GM23338 (cell line): ENCODE results near the gene ARSI. TPM values are rescaled to one million over a fixed set of nuclear protein-coding genes. Genes with fewer than 3 reads are reported as not detected.

Experiments
- ATAC-seq: fragments of 200-7000 bp; cut with Tn5 transposase; 3 replicates; pipeline ENCODE4 v1.9.1; 2020
- DNase-seq: peaks from one replicate; pipeline ENCODE4 v3.0.0-alpha.2; 2015; ENCODE audit warnings: low spot score
- H2AFZ ChIP-seq: fragments of 200-600 bp; sonication (generic); 2 replicates; pipeline ENCODE4 v1.8.0; 2016; ENCODE audit warnings: antibody characterized with exemption, mild to moderate bottlenecking, moderate library complexity
- H3F3A ChIP-seq: fragments of 200-600 bp; sonication (generic); replicated peaks from 2 replicates; pipeline ENCODE4 v1.8.0; 2017; ENCODE audit warnings: antibody characterized with exemption, mixed run types, low read depth
- H3K27ac ChIP-seq: fragments of 200-600 bp; sonication (generic); 2 replicates; pipeline ENCODE4 v1.6.1; 2016; ENCODE audit warnings: low read depth
- H3K27me3 ChIP-seq: fragments of 200-600 bp; sonication (generic); 2 replicates; pipeline ENCODE4 v1.8.0; 2016; ENCODE audit warnings: mild to moderate bottlenecking, mixed run types, moderate library complexity; ENCODE audit not compliant: insufficient read depth
- H3K36me3 ChIP-seq: fragments of 200-600 bp; sonication (generic); 2 replicates; pipeline ENCODE4 v1.8.0; 2016; ENCODE audit warnings: mild to moderate bottlenecking; ENCODE audit not compliant: insufficient read depth
- H3K4me1 ChIP-seq: fragments of 200-600 bp; sonication (generic); 2 replicates; pipeline ENCODE4 v1.8.0; 2016; ENCODE audit warnings: mild to moderate bottlenecking, moderate library complexity; ENCODE audit not compliant: insufficient read depth
- H3K4me2 ChIP-seq: fragments of 200-600 bp; sonication (generic); 2 replicates; pipeline ENCODE4 v1.7.1; 2017; ENCODE audit warnings: mixed run types
- H3K4me3 ChIP-seq: fragments of 200-600 bp; sonication (generic); 2 replicates; pipeline ENCODE4 v1.6.1; 2016; ENCODE audit warnings: mixed run types
- H3K79me2 ChIP-seq: fragments of 200-600 bp; sonication (generic); replicated peaks from 2 replicates; pipeline ENCODE4 v1.8.0; 2017; ENCODE audit warnings: mild to moderate bottlenecking; ENCODE audit not compliant: insufficient read depth
- H3K9me2 ChIP-seq: fragments of 200-600 bp; sonication (generic); 2 replicates; pipeline ENCODE4 v1.8.0; 2017; ENCODE audit not compliant: insufficient read depth
- H4K20me1 ChIP-seq: fragments of 200-600 bp; sonication (generic); replicated peaks from 2 replicates; pipeline ENCODE4 v1.8.0; 2017; ENCODE audit warnings: mild to moderate bottlenecking; ENCODE audit not compliant: insufficient read depth
- H3K27ac Mint-ChIP-seq: 2 replicates; pipeline ENCODE4 v1.8.0; 2020; ENCODE audit warnings: inconsistent platforms, mild to moderate bottlenecking, moderate library complexity, mixed read lengths
- H3K27me3 Mint-ChIP-seq: 3 replicates; pipeline ENCODE4 v1.8.0; 2022; ENCODE audit warnings: low read depth, mild to moderate bottlenecking, moderate library complexity, mixed read lengths, inconsistent platforms; ENCODE audit not compliant: insufficient read depth, poor library complexity
- H3K36me3 Mint-ChIP-seq: 3 replicates; pipeline ENCODE4 v1.8.0; 2021; ENCODE audit warnings: low read depth, mild to moderate bottlenecking, inconsistent platforms, moderate library complexity, mixed read lengths
- H3K4me1 Mint-ChIP-seq: 3 replicates; pipeline ENCODE4 v1.8.0; 2020; ENCODE audit warnings: mild to moderate bottlenecking, inconsistent platforms, mixed read lengths
- H3K4me3 Mint-ChIP-seq: 3 replicates; pipeline ENCODE4 v1.8.0; 2021; ENCODE audit warnings: moderate library complexity, mild to moderate bottlenecking, inconsistent platforms, mixed read lengths
- H3K9me3 Mint-ChIP-seq: 3 replicates; pipeline ENCODE4 v1.8.0; 2020; ENCODE audit warnings: moderate library complexity, mild to moderate bottlenecking, inconsistent platforms, mixed read lengths
- CREB1 ChIP-seq: fragments of 250-450 bp; sonication (Bioruptor Pico); IDR thresholded peaks from 2 replicates; pipeline ENCODE4 v1.5.0; 2020; ENCODE audit warnings: low read depth, mild to moderate bottlenecking, moderate library complexity
- EZH2 ChIP-seq: fragments of 200-600 bp; sonication (generic); IDR thresholded peaks from one replicate; pipeline ENCODE4 v1.8.0; 2017; ENCODE audit warnings: antibody characterized with exemption, mild to moderate bottlenecking, low read depth; ENCODE audit not compliant: unreplicated experiment
- JUNB ChIP-seq: IDR thresholded peaks from one replicate; pipeline ENCODE4 v1.6.1; 2016; ENCODE audit warnings: antibody characterized with exemption; ENCODE audit not compliant: unreplicated experiment
- NANOG ChIP-seq: IDR thresholded peaks from 2 replicates; pipeline ENCODE4 v1.6.1; 2016; ENCODE audit warnings: antibody characterized with exemption, borderline replicate concordance
- POLR2AphosphoS5 ChIP-seq: IDR thresholded peaks from 2 replicates; pipeline ENCODE4 v1.6.1; 2016; ENCODE audit warnings: antibody characterized with exemption, low read depth
- STAT1 ChIP-seq: IDR thresholded peaks from one replicate; pipeline ENCODE4 v1.6.1; 2016; ENCODE audit warnings: antibody characterized with exemption; ENCODE audit not compliant: unreplicated experiment
- ZNF331 ChIP-seq: fragments of 250-450 bp; sonication (Bioruptor Pico); IDR thresholded peaks from 2 replicates; pipeline ENCODE4 v1.5.0; 2020; ENCODE audit warnings: low read depth, mild to moderate bottlenecking, moderate library complexity
- polyA plus RNA-seq: library from polyadenylated mRNA; unstranded; fragments of >200 nt; fragmentation: Nextera tagmentation; extraction: Ambion mirVana; gene quantifications from 2 replicates; pipeline ENCODE4 v1.2.1, GENCODE V29; 2016
- total RNA-seq: library from RNA; depleted of rRNA; stranded (reverse); fragments of >200 nt; shearing (Covaris generic); gene quantifications from 2 replicates; pipeline ENCODE4 v1.2.3, GENCODE V29; 2014
- TF ChIP-seq, protein P1 (sequence below): IDR thresholded peaks from one replicate; pipeline ENCODE4 v1.6.1; 2018; ENCODE audit warnings: antibody characterized with exemption; ENCODE audit not compliant: unreplicated experiment
- TF ChIP-seq, protein P2 (sequence below): IDR thresholded peaks from 2 replicates; pipeline ENCODE4 v1.6.1; 2016; ENCODE audit warnings: antibody characterized with exemption
- TF ChIP-seq, protein P3 (sequence below), 2 experiments: fragments of 200-600 bp in 1 of 2; sonication (generic) in 1 of 2; conservative IDR thresholded peaks; 2 replicates each; pipeline versions ENCODE4 v1.5.1 to v1.6.1; 2016 to 2017; ENCODE audit warnings: antibody characterized with exemption in 2 of 2, low read depth in 2 of 2, mild to moderate bottlenecking in 2 of 2, moderate library complexity in 1 of 2
- TF ChIP-seq, protein P4 (sequence below): fragments of 250-450 bp; sonication (Bioruptor Pico); IDR thresholded peaks from 2 replicates; pipeline ENCODE4 v1.5.0; 2020; ENCODE audit warnings: mild to moderate bottlenecking, moderate library complexity

ARSI gene
- total and polyA plus RNA-seq, 2 experiments from 2014 or later = 0.99 to 6.9 TPM

DNA sequence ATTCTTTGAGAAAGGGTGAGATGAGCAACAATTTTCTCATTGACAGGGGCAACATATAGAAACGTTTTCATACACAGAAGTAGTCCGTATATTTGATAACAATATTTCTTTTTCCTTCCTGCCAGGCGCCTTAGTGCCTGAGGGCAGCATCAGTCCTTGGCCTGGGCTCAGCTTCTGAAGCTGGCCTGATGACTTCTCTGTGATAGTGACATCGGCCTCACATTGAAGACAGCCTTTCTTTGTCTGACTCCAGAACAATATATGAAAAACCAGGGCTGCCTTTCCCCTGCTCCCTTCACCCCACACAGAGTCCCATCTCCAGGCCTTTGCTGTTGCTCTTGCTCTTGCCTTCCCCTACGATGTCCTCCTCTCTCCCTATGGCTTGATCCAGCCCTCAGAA lies 30.7 kb upstream of the ARSI start:
- Mint-ChIP-seq H3K9me3 (no peaks in the 10 kb centered on the region), H3K27ac (no peak overlapping the region), H3K27me3 (no peaks in the 10 kb centered on the region), H3K4me1 (peaks cover 10% of the 10 kb centered on the region; the same call in 2 of the 3 replicates), H3K36me3 (no peaks in the 10 kb centered on the region), H3K4me3 (no peak overlapping the region)
- no peaks in the 10 kb centered on the region for H3K79me2 ChIP-seq
- ATAC-seq = no peak
- no peaks in the 10 kb centered on the region for H3K36me3 ChIP-seq
- DNase-seq = no peak
- no peak for TF ChIP-seq STAT1
- TF ChIP-seq, protein P1, sequence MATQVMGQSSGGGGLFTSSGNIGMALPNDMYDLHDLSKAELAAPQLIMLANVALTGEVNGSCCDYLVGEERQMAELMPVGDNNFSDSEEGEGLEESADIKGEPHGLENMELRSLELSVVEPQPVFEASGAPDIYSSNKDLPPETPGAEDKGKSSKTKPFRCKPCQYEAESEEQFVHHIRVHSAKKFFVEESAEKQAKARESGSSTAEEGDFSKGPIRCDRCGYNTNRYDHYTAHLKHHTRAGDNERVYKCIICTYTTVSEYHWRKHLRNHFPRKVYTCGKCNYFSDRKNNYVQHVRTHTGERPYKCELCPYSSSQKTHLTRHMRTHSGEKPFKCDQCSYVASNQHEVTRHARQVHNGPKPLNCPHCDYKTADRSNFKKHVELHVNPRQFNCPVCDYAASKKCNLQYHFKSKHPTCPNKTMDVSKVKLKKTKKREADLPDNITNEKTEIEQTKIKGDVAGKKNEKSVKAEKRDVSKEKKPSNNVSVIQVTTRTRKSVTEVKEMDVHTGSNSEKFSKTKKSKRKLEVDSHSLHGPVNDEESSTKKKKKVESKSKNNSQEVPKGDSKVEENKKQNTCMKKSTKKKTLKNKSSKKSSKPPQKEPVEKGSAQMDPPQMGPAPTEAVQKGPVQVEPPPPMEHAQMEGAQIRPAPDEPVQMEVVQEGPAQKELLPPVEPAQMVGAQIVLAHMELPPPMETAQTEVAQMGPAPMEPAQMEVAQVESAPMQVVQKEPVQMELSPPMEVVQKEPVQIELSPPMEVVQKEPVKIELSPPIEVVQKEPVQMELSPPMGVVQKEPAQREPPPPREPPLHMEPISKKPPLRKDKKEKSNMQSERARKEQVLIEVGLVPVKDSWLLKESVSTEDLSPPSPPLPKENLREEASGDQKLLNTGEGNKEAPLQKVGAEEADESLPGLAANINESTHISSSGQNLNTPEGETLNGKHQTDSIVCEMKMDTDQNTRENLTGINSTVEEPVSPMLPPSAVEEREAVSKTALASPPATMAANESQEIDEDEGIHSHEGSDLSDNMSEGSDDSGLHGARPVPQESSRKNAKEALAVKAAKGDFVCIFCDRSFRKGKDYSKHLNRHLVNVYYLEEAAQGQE = no peak
- TF ChIP-seq ZNF331 = no peak
- TF ChIP-seq, protein P2, sequence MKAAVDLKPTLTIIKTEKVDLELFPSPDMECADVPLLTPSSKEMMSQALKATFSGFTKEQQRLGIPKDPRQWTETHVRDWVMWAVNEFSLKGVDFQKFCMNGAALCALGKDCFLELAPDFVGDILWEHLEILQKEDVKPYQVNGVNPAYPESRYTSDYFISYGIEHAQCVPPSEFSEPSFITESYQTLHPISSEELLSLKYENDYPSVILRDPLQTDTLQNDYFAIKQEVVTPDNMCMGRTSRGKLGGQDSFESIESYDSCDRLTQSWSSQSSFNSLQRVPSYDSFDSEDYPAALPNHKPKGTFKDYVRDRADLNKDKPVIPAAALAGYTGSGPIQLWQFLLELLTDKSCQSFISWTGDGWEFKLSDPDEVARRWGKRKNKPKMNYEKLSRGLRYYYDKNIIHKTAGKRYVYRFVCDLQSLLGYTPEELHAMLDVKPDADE = no peak
- no peak for TF ChIP-seq JUNB
- TF ChIP-seq POLR2AphosphoS5 = no peak
- TF ChIP-seq EZH2 = no peak
- TF ChIP-seq, protein P3, sequence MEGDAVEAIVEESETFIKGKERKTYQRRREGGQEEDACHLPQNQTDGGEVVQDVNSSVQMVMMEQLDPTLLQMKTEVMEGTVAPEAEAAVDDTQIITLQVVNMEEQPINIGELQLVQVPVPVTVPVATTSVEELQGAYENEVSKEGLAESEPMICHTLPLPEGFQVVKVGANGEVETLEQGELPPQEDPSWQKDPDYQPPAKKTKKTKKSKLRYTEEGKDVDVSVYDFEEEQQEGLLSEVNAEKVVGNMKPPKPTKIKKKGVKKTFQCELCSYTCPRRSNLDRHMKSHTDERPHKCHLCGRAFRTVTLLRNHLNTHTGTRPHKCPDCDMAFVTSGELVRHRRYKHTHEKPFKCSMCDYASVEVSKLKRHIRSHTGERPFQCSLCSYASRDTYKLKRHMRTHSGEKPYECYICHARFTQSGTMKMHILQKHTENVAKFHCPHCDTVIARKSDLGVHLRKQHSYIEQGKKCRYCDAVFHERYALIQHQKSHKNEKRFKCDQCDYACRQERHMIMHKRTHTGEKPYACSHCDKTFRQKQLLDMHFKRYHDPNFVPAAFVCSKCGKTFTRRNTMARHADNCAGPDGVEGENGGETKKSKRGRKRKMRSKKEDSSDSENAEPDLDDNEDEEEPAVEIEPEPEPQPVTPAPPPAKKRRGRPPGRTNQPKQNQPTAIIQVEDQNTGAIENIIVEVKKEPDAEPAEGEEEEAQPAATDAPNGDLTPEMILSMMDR (conservative IDR thresholded peaks at IDR 0.05; ENCODE audit: low read depth in 2 of 2) = no peak
- no peak for TF ChIP-seq CREB1 (CRISPR knock-in tag)
- no peak for TF ChIP-seq NANOG
- TF ChIP-seq, protein P4, sequence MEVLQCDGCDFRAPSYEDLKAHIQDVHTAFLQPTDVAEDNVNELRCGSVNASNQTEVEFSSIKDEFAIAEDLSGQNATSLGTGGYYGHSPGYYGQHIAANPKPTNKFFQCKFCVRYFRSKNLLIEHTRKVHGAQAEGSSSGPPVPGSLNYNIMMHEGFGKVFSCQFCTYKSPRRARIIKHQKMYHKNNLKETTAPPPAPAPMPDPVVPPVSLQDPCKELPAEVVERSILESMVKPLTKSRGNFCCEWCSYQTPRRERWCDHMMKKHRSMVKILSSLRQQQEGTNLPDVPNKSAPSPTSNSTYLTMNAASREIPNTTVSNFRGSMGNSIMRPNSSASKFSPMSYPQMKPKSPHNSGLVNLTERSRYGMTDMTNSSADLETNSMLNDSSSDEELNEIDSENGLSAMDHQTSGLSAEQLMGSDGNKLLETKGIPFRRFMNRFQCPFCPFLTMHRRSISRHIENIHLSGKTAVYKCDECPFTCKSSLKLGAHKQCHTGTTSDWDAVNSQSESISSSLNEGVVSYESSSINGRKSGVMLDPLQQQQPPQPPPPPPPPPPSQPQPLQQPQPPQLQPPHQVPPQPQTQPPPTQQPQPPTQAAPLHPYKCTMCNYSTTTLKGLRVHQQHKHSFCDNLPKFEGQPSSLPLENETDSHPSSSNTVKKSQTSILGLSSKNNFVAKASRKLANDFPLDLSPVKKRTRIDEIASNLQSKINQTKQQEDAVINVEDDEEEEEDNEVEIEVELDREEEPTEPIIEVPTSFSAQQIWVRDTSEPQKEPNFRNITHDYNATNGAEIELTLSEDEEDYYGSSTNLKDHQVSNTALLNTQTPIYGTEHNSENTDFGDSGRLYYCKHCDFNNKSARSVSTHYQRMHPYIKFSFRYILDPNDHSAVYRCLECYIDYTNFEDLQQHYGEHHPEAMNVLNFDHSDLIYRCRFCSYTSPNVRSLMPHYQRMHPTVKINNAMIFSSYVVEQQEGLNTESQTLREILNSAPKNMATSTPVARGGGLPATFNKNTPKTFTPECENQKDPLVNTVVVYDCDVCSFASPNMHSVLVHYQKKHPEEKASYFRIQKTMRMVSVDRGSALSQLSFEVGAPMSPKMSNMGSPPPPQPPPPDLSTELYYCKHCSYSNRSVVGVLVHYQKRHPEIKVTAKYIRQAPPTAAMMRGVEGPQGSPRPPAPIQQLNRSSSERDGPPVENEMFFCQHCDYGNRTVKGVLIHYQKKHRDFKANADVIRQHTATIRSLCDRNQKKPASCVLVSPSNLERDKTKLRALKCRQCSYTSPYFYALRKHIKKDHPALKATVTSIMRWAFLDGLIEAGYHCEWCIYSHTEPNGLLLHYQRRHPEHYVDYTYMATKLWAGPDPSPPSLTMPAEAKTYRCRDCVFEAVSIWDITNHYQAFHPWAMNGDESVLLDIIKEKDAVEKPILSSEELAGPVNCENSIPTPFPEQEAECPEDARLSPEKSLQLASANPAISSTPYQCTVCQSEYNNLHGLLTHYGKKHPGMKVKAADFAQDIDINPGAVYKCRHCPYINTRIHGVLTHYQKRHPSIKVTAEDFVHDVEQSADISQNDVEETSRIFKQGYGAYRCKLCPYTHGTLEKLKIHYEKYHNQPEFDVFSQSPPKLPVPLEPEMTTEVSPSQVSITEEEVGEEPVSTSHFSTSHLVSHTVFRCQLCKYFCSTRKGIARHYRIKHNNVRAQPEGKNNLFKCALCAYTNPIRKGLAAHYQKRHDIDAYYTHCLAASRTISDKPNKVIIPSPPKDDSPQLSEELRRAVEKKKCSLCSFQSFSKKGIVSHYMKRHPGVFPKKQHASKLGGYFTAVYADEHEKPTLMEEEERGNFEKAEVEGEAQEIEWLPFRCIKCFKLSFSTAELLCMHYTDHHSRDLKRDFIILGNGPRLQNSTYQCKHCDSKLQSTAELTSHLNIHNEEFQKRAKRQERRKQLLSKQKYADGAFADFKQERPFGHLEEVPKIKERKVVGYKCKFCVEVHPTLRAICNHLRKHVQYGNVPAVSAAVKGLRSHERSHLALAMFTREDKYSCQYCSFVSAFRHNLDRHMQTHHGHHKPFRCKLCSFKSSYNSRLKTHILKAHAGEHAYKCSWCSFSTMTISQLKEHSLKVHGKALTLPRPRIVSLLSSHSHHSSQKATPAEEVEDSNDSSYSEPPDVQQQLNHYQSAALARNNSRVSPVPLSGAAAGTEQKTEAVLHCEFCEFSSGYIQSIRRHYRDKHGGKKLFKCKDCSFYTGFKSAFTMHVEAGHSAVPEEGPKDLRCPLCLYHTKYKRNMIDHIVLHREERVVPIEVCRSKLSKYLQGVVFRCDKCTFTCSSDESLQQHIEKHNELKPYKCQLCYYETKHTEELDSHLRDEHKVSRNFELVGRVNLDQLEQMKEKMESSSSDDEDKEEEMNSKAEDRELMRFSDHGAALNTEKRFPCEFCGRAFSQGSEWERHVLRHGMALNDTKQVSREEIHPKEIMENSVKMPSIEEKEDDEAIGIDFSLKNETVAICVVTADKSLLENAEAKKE (CRISPR knock-in tag) = no peak
- no peak overlapping the region for H3K4me2 ChIP-seq
- no peaks in the 10 kb centered on the region for H3K4me1 ChIP-seq
- H3K4me3 ChIP-seq = no peak overlapping the region
- no peaks in the 10 kb centered on the region for H3F3A ChIP-seq
- no peak overlapping the region for H3K27ac ChIP-seq
- H4K20me1 ChIP-seq = no peaks in the 10 kb centered on the region
- no peak overlapping the region for H2AFZ ChIP-seq
- H3K27me3 ChIP-seq = no peaks in the 10 kb centered on the region
- peaks cover 6% of the 10 kb centered on the region; the same call in 1 of the 2 replicates for H3K9me2 ChIP-seq
